ENCODE results near the gene AAK1.
A peak's percentile ranks its signal among the peaks of the same experiment; 100 is the strongest.
"Not testable (repeated sequence)": the region's sequence is repeated elsewhere in the genome, so short reads cannot be mapped to it uniquely, and the experiment has no call there.

Gene AAK1

DNA sequence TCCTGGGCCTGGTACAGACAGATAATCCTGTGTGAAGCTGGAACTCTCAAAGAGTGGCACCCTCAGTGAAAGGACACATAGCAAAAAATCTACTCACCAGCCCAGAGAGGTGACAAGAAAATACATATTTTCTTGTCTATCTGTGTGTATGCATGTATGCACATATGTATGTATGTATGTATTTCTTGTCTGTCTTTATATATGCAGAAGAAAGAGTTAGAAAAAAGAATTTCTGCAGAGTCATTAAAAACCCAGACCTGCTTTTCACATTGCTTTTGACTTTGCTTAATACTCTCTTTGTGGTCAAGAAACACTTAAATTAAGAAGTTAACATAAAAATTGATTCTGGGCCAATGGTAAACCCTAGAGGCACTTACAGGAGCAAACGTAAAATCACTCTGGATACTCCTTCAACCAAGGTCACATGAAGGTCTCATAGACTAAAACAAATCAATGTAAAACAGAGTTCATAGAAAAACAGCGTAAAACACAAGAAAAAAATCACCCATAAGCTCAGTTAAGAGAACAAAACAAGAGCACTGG, 16.5 kb upstream of the AAK1 start:
- DNase-seq (ENCODE audit: low read depth, low spot score): no peak

DNA sequence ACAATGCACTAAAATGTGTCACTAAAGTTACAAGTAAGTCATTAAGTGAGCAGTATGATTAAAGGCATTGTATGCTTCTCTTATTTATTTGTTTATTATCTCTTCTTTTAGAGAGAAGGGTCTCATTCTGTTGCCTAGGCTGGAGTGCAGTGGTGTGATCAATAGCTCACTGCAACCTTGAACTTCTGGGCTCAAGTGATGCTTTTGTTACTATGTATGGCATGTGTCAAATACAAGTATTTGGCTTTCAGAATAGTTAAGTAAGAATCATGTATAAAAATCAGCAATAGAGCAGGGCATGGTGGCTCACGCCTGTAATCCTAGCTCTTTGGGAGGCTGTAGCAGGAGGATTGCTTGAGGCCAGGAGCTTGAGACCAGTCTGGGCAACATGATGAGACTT, 15.8 kb upstream of the AAK1 start:
- DNase-seq (ENCODE audit: low read depth, low spot score): no peak

DNA sequence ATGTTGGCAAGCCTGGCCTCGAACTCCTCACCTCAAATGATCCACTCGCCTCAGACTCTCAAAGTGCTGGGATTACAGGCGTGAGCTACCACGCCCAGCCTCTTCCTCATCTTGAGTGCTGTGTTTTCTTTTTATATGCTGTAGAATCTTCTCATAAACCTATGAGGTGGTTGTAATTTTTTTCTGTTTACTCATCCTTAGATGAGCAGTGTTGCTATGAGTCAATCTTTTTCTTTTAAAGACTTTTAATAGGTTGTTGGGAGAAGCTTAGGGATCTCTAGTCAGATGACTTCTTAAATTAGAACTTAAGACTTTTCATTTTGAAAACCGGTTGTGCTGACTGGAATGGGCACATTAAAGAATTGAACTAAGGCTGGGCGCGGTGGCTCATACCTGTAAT, 8.7 kb upstream of the AAK1 start:
- no peak for DNase-seq (ENCODE audit: low read depth, low spot score)

DNA sequence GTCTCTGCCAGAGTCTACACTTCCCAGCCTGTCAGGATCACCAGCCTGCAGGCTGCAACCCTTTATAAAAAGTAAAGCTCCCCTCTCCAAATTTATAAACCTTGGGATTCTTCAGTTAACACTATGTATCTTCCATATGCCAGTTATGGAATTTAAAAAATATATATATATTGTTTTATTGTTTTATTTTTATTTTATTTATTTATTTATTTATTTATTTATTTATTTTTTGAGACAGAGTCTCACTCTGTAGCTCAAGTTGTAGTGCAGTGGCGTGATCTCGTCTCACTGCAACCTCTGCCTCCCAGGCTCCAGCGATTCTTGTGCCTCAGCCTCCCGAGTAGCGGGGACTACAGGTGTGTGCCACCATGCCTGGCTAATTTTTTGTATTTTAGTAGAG, 3.7 kb upstream of the AAK1 start:
- not testable (repeated sequence) for DNase-seq (ENCODE audit: low read depth, low spot score)

DNA sequence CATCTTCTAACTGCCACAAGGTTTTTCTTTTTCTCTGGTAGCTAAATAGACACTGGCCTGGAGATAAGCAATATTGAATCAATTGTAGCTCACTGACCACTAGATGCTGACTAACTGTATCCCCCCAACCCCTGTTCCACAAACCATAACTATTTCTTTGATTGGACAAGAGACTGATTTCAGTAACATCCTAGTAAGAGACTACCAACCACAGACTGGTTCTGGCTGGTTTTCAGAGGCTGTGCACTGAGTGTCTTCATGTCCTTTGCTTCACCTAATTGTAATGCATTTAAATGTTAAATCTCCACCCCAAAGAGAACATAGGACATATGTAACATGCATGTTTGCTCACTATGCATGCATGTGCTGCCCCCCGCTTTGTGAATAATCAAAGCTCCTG, 3.2 kb upstream of the AAK1 start:
- DNase-seq (ENCODE audit: low read depth, low spot score): no peak

DNA sequence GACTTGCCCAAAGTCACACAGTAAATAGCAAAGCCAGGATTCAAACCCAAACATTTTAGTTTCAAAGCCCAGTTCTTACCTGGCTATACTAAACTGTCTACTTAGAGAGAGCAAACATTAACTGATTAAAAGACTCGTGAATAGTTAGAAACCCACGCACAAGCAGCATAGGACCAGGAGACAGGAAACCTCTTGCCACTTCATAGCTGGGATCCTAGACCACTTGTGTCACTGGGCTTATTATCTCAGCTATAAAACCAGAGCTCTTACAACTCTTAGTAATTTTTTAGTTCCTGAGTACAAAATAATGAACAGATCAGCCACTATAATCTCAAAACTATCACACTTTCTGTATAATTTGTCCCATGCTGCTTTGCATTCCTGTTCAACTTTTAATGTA, 2.4 kb upstream of the AAK1 start:
- DNase-seq (ENCODE audit: low read depth, low spot score): no peak

DNA sequence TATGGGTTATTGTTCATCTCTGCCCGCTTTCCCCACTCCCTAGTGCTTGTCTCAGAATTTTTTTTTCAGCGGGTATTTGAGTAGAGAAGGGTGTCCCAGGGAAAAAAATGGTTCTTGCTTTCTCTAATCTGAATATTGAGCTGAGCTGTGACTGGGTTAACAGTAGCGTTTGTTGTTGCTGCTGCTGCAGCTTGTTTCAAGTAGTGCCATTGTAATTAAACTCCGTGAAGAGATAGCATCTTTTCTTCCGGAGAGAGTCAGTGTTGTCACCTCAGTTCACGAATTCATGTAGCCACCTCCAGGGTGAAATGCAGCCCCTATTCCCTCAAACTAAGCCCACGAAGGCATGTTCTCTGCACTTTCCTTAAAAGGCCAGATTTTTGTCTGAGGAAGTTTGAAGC, 1.5 kb upstream of the AAK1 start:
- DNase-seq (ENCODE audit: low read depth, low spot score): no peak

DNA sequence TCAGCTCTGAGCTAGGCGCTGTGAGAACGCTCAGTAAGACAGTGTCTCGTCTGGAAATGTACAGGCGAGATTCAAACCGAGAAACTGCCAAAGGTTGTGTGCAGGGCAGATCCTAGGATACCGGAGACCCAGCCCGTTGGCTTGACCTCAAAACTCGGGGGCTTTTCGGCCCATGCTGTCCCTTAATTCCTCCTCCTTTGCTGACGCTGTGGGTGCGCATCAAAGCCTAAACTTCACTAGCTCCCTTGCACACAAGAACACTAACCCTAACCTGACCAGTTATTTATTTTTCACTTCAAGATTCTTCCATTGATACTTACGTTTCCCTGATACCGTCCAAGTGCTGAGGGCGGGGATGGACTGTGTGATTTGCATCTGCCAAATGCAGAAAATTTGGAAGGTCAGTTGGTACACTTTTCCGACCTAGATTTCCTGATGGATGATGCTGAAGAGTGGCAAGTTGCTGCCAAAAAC, 1.0 kb upstream of the AAK1 start:
- no peak for DNase-seq (ENCODE audit: low read depth, low spot score)

DNA sequence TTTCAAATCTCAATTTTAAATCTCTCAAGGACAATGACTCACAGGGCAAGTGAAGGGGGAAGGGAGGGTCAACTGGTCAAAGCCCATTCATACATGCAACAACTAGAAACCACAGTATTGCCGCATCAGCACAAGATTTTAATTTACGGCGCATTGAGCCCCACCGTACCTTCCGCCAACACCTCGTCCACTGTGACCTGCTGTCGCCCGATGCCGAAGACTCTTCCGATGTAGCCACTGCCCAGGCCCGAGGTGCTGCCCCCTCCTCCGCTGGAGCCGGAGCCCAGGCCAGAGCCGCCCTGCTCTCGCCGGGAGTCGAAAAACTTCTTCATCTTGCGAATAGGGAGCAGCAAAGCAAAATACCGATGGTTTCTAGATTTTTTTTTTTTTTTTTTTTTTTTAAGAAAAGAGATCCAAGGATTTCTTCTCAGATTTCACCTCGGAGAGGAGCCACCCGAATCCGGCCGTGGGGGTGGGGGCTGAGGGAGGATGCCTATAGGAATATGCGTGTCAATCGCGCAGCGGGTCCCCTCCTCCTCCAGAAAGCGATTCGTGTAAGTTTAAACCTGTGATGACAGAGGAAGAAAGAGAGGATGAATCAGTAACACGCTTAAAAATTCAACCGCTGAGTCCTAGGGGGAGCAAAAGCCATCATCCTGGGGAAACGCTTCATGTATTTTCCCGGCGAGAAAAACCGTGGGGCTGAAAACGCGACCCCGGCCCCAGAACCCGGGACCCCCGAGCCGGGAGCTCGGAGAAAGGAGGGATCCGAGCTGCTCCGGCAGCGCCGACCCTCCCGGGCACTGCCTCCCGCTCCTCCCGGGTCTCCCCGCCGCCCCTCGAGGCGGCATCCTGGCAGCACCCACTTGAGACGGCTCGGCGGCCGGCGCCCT, 584 bp downstream of the AAK1 start:
- DNase-seq (ENCODE audit: low read depth, low spot score): peak; percentile 34

DNA sequence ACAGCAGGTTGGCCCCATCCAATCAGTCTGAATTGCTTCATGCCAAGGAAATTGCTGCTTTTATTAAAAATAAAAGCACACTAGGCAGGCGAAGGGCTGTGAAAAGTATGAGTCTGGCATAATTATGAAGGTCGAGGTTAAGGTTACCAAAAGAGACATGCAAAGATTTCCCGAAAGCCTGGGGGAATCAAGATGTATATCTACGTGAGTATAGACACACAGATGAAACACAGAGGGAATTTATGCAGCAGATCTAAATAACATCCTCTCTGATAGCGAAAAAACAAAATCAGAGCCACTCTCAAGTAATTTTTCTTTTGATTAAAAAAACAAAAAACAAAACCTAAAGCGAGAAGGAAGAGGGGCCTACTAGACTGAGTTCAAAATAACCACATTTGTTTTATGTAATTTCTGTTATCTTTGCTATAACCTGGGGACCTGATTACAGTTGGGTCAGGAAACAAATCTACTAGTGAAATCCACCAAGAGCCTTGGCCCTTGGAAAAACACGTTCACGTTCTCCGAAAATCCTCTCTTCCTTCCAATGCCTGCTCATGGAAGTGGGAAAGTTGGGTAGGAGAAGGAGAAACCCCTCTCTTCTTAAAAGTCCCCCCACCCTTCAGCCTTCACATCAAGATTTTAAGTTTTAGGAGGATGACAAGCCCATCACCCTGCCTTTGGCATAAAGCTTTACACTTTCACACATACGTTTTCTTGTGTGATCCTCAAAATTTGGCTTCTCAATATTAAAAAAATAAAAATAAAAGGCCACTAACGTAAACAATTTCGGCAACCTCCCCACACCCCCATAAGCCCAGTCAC, 1.4 kb downstream of the AAK1 start:
- DNase-seq (ENCODE audit: low read depth, low spot score): no peak

DNA sequence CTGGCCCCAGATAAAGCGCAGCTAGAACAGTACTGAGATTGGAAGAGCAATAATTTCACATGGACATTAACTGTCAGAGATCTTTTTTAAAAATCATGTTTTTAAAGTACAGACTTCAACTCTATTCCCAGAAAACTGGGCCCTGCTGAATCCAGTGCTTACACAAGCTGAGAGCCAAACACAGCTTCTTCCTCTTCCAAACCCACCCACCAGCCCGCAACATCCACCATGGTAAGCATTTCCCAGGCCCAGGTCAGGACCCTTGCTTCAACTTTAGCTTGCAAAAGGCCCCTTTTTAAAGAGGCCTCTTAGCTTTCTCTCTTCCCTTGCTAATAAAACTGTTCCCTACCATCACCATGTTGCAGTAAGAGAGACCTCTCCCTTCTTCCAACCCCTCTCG, 2.1 kb downstream of the AAK1 start:
- no peak for DNase-seq (ENCODE audit: low read depth, low spot score)

DNA sequence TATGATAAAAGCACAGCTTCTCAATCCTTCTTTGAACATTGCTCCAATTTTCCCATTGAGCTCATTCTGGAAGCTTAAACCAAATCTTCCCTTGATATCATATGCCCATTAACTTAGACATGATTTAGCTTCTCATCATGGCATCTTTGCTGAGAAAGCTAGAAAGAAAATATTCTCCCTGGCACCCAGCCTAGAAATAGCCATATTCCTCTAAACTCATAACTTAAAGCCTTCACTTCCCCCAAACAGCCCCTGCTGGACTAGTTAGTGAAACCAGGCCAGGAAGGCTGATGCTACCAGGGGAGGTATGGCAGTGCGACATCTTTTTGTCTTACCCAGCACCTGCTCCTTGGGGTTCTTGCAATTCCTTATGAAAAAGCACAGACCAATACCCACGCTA, 4.3 kb downstream of the AAK1 start:
- no peak for DNase-seq (ENCODE audit: low read depth, low spot score)

DNA sequence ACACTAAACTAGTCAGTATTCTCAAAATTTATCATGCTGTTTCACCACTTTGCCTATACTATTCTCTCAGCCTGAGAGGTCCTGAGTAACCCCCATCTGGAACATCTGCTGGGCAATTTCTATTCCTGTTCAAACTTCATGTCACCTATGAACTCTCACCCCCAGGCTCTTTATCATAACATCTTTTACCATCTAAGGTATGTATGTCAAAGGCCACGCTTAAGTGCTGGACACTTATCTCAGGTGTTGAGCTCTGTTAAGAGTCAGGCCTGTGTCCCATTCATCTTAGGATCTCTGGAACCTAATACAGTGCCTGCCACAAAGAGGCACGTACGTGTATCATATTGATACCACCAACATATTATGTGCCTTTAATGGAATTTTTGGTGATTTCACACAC, 4.9 kb downstream of the AAK1 start:
- no peak for DNase-seq (ENCODE audit: low read depth, low spot score)

DNA sequence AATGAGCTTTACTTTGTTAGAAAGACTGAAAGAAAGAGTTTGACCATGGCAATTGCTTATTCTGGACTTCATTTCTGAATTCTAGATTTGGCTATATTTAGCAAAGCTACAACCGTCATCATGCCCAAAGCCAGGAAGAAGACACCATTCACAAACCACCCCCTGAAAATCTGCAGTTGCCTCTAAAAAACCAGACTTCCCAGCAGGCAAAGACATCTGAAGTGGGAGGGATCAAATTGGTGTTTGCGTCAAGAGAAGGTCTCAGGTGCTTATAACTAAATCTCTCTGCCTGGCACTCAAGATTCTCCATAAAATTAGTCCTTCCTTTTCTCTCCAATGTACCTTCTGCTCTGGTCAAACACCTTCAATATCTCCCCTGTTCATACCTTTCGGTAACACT, 5.6 kb downstream of the AAK1 start:
- DNase-seq (ENCODE audit: low read depth, low spot score): no peak

DNA sequence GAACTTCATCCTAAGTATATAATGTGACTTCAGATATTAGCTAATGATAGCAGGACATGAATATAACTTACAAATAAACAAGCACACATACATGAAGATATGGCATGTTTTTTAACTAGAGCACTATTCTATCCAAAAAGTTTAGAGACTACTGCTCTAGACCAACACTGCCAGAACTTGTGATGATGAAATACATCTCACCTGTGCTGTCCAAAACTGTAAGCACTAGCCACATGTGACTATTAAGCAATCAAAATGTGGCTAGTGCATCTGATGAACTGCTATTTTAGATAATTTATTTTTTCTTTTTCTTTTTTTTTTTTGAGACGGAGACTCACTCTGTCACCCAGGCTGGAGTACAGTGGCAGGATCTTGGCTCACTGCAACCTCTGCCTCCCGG, 7.1 kb downstream of the AAK1 start:
- DNase-seq (ENCODE audit: low read depth, low spot score): no peak

DNA sequence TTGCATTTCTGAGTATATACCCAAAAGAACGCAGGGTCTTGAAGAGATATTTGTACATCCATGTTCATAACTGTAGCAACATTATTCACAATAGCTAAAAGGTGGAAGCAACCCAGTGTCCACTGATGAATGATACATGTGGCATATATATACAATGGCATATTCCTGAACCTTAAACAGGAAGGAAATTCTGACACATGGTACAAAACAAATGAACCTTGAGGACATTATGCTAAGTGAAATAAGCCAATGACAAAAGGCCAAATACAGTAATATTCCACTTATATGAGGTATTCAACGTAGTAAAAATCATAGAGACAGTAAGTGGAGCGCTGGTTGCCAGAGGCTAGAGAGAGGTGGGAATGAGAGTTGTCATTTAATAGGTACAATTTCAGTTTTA, 8.1 kb downstream of the AAK1 start:
- DNase-seq (ENCODE audit: low read depth, low spot score): no peak

DNA sequence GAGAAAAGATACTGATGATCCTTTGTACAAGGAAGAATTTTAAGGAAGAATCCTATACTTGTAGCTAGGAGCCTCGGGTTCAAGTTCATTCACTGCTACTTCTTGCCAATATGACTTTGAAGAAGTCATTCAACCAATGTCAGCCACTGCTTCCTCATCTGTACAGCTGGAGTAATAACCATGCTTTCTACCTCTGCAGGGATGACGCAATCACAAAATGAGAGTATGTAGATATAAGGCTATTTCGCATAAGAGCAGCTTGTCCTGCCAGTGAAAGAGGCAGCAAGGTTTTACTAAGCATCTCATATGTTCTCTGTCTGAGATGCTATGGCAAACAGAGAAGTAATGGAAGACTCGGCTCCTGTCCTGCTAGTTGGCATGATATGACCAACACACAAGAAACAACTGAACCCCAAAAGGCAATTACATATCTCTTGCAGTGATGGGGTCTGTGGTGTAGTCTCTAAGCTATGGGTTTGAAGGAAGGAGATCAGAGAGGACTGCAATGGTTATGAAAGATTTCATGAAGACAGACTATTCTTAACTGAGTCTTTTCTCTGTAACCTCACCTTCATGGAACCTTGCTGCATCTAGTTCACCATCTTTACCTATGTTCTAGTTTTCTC, 9.2 kb downstream of the AAK1 start:
- no peak for DNase-seq (ENCODE audit: low read depth, low spot score)

DNA sequence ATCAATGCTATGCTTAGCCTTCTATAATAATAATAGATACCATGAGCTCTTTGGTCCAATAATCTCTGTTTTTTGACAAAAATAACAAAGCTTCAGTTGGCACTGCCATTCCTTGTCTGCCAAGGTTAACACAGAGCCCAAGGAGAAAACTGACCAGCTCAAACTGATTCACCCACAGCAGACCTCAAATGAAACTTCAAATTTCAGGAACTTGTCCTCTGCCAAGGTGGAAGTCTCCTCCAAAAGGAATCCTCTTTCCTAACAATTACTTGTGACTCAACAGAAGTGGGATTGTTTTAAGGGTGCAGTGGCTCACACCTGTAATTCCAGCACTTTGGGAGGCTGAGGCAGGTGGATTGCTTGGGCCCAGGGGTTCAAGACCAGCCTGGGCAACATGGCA, 12.1 kb downstream of the AAK1 start:
- no peak for DNase-seq (ENCODE audit: low read depth, low spot score)

DNA sequence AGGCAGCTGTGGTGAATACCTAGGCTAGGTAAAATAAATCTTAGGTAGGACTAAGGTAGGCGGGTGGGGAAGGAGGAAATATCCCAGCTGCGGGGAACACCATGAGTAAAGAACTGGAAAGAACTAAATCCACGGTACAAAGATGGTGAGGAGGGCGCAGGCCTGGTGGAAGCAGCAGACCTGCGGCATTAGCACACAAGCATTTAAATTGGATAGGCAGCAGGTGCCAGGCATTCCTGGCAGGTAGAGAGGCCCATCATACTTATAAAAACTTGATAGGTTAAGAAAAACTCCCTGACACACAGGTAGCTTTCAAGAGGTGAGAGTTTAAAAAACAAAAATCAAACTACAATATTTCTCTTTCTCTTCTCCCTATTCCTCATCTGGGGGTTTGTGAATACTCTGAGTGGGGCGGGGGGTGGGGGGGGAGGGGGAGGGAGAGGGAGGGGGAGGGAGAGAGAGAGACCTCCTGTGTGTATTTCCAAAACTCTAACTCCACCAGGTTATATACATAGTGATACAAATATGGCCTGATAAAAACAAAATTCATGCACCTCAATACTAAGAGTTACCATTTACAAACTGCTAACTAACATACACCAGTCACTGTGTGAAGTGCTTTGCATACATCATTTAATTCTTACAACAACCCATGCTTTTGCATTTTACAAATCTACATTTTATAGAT, 13.5 kb downstream of the AAK1 start:
- no peak for DNase-seq (ENCODE audit: low read depth, low spot score)

DNA sequence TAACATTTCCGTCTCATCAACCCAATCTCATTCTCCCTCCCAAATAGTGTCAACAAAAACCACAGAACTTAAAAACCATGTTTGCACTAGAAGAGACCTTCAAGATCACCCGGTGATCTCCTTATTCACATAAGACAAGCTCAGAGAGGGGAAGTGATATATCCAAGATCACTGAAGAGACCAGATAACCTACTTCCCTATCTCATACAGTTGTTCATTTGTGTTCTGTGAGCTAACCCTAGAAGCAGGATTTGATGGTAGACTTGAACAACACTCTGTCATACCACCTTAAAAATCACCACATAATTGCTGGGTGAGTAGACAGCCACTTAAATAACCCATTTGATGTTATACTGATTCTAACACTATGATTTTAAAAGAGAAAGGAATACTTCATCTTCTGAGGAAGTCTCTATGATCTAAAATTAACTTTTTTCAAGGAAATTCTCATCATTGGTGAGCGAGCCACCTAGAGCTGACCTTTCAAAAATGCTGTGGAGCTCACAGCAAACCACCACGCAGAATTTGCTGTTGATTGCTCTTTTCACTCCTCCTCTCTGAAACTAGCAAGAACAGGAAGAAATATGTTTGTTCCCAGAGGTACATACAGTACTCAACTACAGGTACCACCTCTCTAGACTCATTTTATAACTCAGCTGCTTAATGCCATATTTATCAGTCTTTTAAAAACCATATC, 15.1 kb downstream of the AAK1 start:
- DNase-seq (ENCODE audit: low read depth, low spot score): no peak
